ENCODE results near the gene EFCAB11. TPM values are rescaled to one million over a fixed set of nuclear protein-coding genes. Genes with fewer than 3 reads are reported as not detected.

The EFCAB11 gene
- total and polyA plus RNA-seq, 8 donors, result 1.3 to 5.8 (median 2.6) TPM

- no peaks in the 10 kb centered on the region for H3K4me1 ChIP-seq
- H3K36me3 ChIP-seq, result no peaks in the 10 kb centered on the region
- DNase-seq (no peak), ATAC-seq (no peak), FAIRE-seq (no peak)
- intact Hi-C loops (cut with DNase I), result no loop called here
- no peak for TF ChIP-seq CTCF (IDR thresholded peaks at IDR 0.05)
- WGBS, 2 donors, result 65 to 73% methylated on average over 7 of the region's 7 CpGs
- H3K4me3 ChIP-seq, result no peak overlapping the region
- no peaks in the 10 kb centered on the region for H3K27me3 ChIP-seq
- no peaks in the 10 kb centered on the region for H3K9me3 ChIP-seq
- H3K27ac ChIP-seq, result no peak overlapping the region
Measured at GRCh38 chr14:89760086-89760485, 194.4 kb downstream of the EFCAB11 start.

GRCh38 chr14:89757313-89757939 is 197.1 kb downstream of the EFCAB11 start:
- H3K27me3 ChIP-seq, result no peaks in the 10 kb centered on the region
- no peaks in the 10 kb centered on the region for H3K4me1 ChIP-seq
- ATAC-seq, result no peak
- no peak for FAIRE-seq
- no peaks in the 10 kb centered on the region for H3K9me3 ChIP-seq
- H3K36me3 ChIP-seq, result no peaks in the 10 kb centered on the region
- intact Hi-C loops (cut with DNase I), result no loop called here
- no peak for DNase-seq
- H3K4me3 ChIP-seq, result no peak overlapping the region
- H3K27ac ChIP-seq, result no peak overlapping the region
- WGBS, 2 donors, result 65% methylated on average over 5 of the region's 5 CpGs
- no peak for TF ChIP-seq CTCF (IDR thresholded peaks at IDR 0.05)

- Histone ChIP-seq H3K4me3 (no peak overlapping the region), H3K4me1 (no peaks in the 10 kb centered on the region), H3K27me3 (no peaks in the 10 kb centered on the region), H3K9me3 (no peaks in the 10 kb centered on the region), H3K27ac (no peak overlapping the region), H3K36me3 (no peaks in the 10 kb centered on the region)
- no peak for TF ChIP-seq CTCF (IDR thresholded peaks at IDR 0.05)
- intact Hi-C loops (cut with DNase I), result no loop called here
- FAIRE-seq (no peak), ATAC-seq (no peak), DNase-seq (no peak)
- WGBS, 2 donors, result 70 to 75% methylated on average over 4 of the region's 4 CpGs
Measured at GRCh38 chr14:89755816-89756215, 198.7 kb downstream of the EFCAB11 start.

GRCh38 chr14:89753828-89754412 is 200.6 kb downstream of the EFCAB11 start:
- 76 to 84% methylated on average over 4 of the region's 4 CpGs for WGBS, 2 donors
- FAIRE-seq (no peak), DNase-seq (no peak), ATAC-seq (no peak)
- TF ChIP-seq CTCF (IDR thresholded peaks at IDR 0.05), result no peak
- intact Hi-C loops (cut with DNase I), result no loop called here
- peaks cover 0 to 4% (median 0%) of the 10 kb centered on the region in 3 donors for H3K4me1 ChIP-seq
- no peaks in the 10 kb centered on the region for H3K27me3 ChIP-seq
- no peaks in the 10 kb centered on the region for H3K9me3 ChIP-seq
- H3K27ac ChIP-seq, result no peak overlapping the region
- H3K36me3 ChIP-seq, result no peaks in the 10 kb centered on the region
- H3K4me3 ChIP-seq, result no peak overlapping the region

- no peak overlapping the region for H3K4me3 ChIP-seq
- DNase-seq, result no peak
- H3K9me3 ChIP-seq, result no peaks in the 10 kb centered on the region
- H3K27ac ChIP-seq, result no peak overlapping the region
- FAIRE-seq, result no peak
- no peaks in the 10 kb centered on the region for H3K27me3 ChIP-seq
- no peak for ATAC-seq
- no peak for TF ChIP-seq CTCF (IDR thresholded peaks at IDR 0.05)
- 81 to 82% methylated on average over 5 of the region's 5 CpGs for WGBS, 2 donors
- peaks cover 0 to 4% (median 0%) of the 10 kb centered on the region in 3 donors for H3K4me1 ChIP-seq
- intact Hi-C loops (cut with DNase I), result no loop called here
- no peaks in the 10 kb centered on the region for H3K36me3 ChIP-seq
Measured at GRCh38 chr14:89750908-89751392, 203.6 kb downstream of the EFCAB11 start.

Measured in pancreas (tissue), 10 donors.